ENCODE measurements around the gene EVL.
"Not testable (repeated sequence)": the region's sequence is repeated elsewhere in the genome, so short reads cannot be mapped to it uniquely, and the experiment has no call there.

The EVL gene

DNA sequence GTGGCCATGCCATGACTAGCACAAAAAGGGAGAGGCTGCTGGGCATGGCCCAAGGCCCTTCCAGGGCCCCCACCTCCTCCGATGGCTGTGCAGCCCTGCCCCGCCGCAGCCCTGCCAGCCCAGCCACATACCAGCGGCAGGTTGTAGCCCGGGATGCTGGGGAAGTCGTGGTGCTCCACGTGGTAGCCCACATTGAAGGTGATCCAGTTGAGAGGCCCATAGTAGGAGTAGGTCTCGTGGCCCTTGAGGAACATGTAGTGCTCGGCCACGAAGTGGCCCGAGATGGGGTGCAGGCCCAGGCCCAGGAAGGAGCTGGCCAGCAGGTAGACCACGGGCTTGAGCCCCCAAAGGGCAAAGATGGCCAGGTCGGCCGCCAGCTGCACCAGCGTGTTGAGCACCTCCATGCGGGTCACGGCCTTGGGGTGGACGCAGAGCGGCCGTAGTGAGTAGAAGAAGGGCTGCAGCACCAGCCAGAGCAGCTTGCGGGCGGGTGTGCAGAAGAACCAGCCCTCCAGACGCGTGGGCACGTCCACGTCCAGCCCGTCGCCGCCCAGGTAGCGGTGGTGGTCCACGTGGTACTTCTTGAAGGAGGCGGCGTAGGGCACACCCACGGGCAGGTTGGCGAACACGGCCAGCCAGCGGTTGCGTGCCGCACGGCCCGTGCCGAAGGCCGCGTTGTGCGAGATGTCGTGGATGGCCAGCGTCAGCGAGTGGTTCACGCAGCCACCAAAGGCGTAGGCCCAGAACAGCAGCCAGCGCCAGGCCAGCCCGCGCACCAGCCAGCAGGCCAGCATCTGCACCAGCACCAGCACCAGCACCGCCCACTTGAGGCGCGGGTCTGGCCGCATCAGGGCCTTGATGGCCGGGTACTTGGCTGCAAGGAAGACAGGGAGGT is 83.9 kb downstream of the EVL start:
- Histone ChIP-seq H3K4me1 (ENCODE audit: control insufficient read depth, insufficient read depth, low read length, poor library complexity, severe bottlenecking) (no peaks in the 10 kb centered on the region), H3K36me3 (ENCODE audit: control insufficient read depth, insufficient read depth, low read length) (peaks cover 2% of the 10 kb centered on the region), H3K4me3 (ENCODE audit: extremely low read depth, insufficient read depth, low read length, poor library complexity, severe bottlenecking) (no peak overlapping the region), H3K27ac (ENCODE audit: low read depth, low read length, severe bottlenecking) (no peak overlapping the region), H3K9me3 (ENCODE audit: control insufficient read depth, low read length) (no peaks in the 10 kb centered on the region)
- WGBS, 2 experiments (ENCODE audit: insufficient coverage in 2 of 2): 95 to 96% methylated on average over 49 to 53 of the region's 58 CpGs

- Histone ChIP-seq H3K4me1 (ENCODE audit: control insufficient read depth, insufficient read depth, low read length, poor library complexity, severe bottlenecking) (no peaks in the 10 kb centered on the region), H3K4me3 (ENCODE audit: extremely low read depth, insufficient read depth, low read length, poor library complexity, severe bottlenecking) (no peak overlapping the region), H3K36me3 (ENCODE audit: control insufficient read depth, insufficient read depth, low read length) (peaks cover 2% of the 10 kb centered on the region), H3K9me3 (ENCODE audit: control insufficient read depth, low read length) (peaks cover 7% of the 10 kb centered on the region), H3K27ac (ENCODE audit: low read depth, low read length, severe bottlenecking) (no peak overlapping the region)
- 88 to 90% methylated on average over 9 to 12 of the region's 21 CpGs for WGBS, 2 experiments (ENCODE audit: insufficient coverage in 2 of 2)
Observed at GRCh38 chr14:100149851-100150611, 84.8 kb downstream of the EVL start.

GRCh38 chr14:100150932-100151587 is 85.8 kb downstream of the EVL start:
- Histone ChIP-seq H3K4me3 (ENCODE audit: extremely low read depth, insufficient read depth, low read length, poor library complexity, severe bottlenecking) (no peak overlapping the region), H3K36me3 (ENCODE audit: control insufficient read depth, insufficient read depth, low read length) (no peaks in the 10 kb centered on the region), H3K4me1 (ENCODE audit: control insufficient read depth, insufficient read depth, low read length, poor library complexity, severe bottlenecking) (no peaks in the 10 kb centered on the region), H3K9me3 (ENCODE audit: control insufficient read depth, low read length) (peaks cover 8% of the 10 kb centered on the region), H3K27ac (ENCODE audit: low read depth, low read length, severe bottlenecking) (no peak overlapping the region)
- WGBS, 2 experiments (ENCODE audit: insufficient coverage in 2 of 2): 68 to 76% methylated on average over 12 of the region's 12 CpGs

DNA sequence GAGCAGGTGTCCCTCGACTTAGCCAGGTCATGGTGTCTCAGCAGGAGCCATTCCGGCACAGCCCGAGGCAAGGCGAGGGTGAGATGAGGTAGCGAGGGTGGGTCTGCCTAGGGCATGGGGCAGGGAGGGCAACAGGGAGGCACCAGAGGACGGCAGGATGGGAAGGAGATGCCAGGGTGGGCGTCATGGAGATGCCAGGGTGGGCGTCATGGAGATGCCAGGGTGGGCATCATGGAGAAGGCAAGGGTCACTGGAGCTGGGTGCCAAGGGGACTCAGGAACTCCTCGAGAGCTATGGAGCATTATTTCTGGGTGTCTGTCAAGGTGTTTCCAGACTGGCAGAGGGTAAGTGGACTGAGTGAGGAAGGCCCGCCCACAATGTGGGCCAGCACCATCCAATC is 86.9 kb downstream of the EVL start:
- no peak overlapping the region for H3K27ac ChIP-seq (ENCODE audit: low read depth, low read length, severe bottlenecking)
- no peaks in the 10 kb centered on the region for H3K4me1 ChIP-seq (ENCODE audit: control insufficient read depth, insufficient read depth, low read length, poor library complexity, severe bottlenecking)
- WGBS, 2 experiments (ENCODE audit: insufficient coverage in 2 of 2): 87 to 96% methylated on average over 9 to 10 of the region's 10 CpGs
- no peak overlapping the region for H3K4me3 ChIP-seq (ENCODE audit: extremely low read depth, insufficient read depth, low read length, poor library complexity, severe bottlenecking)
- H3K9me3 ChIP-seq (ENCODE audit: control insufficient read depth, low read length): peaks cover 8% of the 10 kb centered on the region
- H3K36me3 ChIP-seq (ENCODE audit: control insufficient read depth, insufficient read depth, low read length): no peaks in the 10 kb centered on the region

DNA sequence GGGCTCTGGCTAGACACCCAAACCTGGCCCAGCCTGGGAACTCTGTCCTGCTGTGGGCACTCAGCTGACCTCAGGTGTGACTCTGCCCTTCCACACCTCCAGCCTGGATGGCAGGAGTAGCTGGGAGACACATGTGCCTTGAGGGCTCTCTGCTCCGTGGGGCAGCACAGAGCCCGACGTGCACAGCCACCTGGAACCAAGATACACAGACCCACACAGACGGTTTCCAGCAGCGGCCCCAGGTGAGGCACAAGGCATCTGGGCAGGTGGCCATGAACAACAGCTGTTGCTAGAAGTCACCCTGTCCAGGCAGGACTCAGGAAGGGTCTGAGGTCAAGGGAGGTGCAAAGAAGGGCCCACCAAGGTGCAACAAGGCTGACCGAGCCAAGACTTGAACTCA is 88.3 kb downstream of the EVL start:
- H3K4me3 ChIP-seq (ENCODE audit: extremely low read depth, insufficient read depth, low read length, poor library complexity, severe bottlenecking): no peak overlapping the region
- 62 to 76% methylated on average over 4 to 5 of the region's 6 CpGs for WGBS, 2 experiments (ENCODE audit: insufficient coverage in 2 of 2)
- no peaks in the 10 kb centered on the region for H3K36me3 ChIP-seq (ENCODE audit: control insufficient read depth, insufficient read depth, low read length)
- peaks cover 8% of the 10 kb centered on the region for H3K9me3 ChIP-seq (ENCODE audit: control insufficient read depth, low read length)
- no peak overlapping the region for H3K27ac ChIP-seq (ENCODE audit: low read depth, low read length, severe bottlenecking)
- H3K4me1 ChIP-seq (ENCODE audit: control insufficient read depth, insufficient read depth, low read length, poor library complexity, severe bottlenecking): no peaks in the 10 kb centered on the region

DNA sequence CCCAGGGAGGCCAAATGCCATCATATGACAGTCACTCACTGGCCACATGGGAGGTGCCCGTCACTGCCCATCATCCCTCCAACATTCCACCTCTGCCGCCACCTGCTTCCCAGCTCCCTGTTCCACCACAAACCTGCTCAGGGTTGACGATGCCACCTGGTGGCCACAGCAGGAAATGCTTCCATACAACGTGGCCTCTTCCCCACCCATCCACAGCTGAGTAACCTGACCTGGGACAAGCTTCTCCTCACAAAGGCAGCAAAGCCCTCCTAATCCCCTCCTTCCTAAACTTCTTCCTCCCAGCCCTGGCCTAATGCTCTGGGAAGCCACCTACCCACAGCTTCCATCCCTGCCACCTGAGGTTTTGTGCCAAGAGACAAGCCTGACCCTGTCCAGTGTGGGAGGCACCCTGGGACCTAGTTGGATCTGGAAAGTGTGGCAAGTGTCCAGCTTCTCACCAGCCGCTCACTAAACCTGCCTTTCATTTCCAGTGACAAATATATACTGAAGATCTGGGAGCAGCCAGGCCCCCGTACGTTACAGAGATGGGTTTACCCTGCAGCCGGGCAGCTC is 89.9 kb downstream of the EVL start:
- no peak overlapping the region for H3K4me3 ChIP-seq (ENCODE audit: extremely low read depth, insufficient read depth, low read length, poor library complexity, severe bottlenecking)
- 58 to 59% methylated on average over 7 to 8 of the region's 8 CpGs for WGBS, 2 experiments (ENCODE audit: insufficient coverage in 2 of 2)
- no peaks in the 10 kb centered on the region for H3K4me1 ChIP-seq (ENCODE audit: control insufficient read depth, insufficient read depth, low read length, poor library complexity, severe bottlenecking)
- no peaks in the 10 kb centered on the region for H3K36me3 ChIP-seq (ENCODE audit: control insufficient read depth, insufficient read depth, low read length)
- no peak overlapping the region for H3K27ac ChIP-seq (ENCODE audit: low read depth, low read length, severe bottlenecking)
- H3K9me3 ChIP-seq (ENCODE audit: control insufficient read depth, low read length): peaks cover 8% of the 10 kb centered on the region

GRCh38 chr14:100155756-100156616 is 90.8 kb downstream of the EVL start:
- H3K9me3 ChIP-seq (ENCODE audit: control insufficient read depth, low read length): peaks cover 8% of the 10 kb centered on the region
- no peaks in the 10 kb centered on the region for H3K36me3 ChIP-seq (ENCODE audit: control insufficient read depth, insufficient read depth, low read length)
- H3K4me1 ChIP-seq (ENCODE audit: control insufficient read depth, insufficient read depth, low read length, poor library complexity, severe bottlenecking): no peaks in the 10 kb centered on the region
- no peak overlapping the region for H3K4me3 ChIP-seq (ENCODE audit: extremely low read depth, insufficient read depth, low read length, poor library complexity, severe bottlenecking)
- 88 to 91% methylated on average over 5 to 7 of the region's 12 CpGs for WGBS, 2 experiments (ENCODE audit: insufficient coverage in 2 of 2)
- H3K27ac ChIP-seq (ENCODE audit: low read depth, low read length, severe bottlenecking): no peak overlapping the region

GRCh38 chr14:100156776-100157175 is 91.6 kb downstream of the EVL start:
- no peaks in the 10 kb centered on the region for H3K36me3 ChIP-seq (ENCODE audit: control insufficient read depth, insufficient read depth, low read length)
- H3K4me3 ChIP-seq (ENCODE audit: extremely low read depth, insufficient read depth, low read length, poor library complexity, severe bottlenecking): no peak overlapping the region
- H3K4me1 ChIP-seq (ENCODE audit: control insufficient read depth, insufficient read depth, low read length, poor library complexity, severe bottlenecking): no peaks in the 10 kb centered on the region
- H3K27ac ChIP-seq (ENCODE audit: low read depth, low read length, severe bottlenecking): no peak overlapping the region
- H3K9me3 ChIP-seq (ENCODE audit: control insufficient read depth, low read length): peaks cover 8% of the 10 kb centered on the region
- WGBS, 2 experiments (ENCODE audit: insufficient coverage in 2 of 2): 84 to 94% methylated on average over 2 to 6 of the region's 6 CpGs

GRCh38 chr14:100157548-100158232 is 92.5 kb downstream of the EVL start:
- not testable (repeated sequence) for H3K4me1 ChIP-seq (ENCODE audit: control insufficient read depth, insufficient read depth, low read length, poor library complexity, severe bottlenecking); H3K36me3 ChIP-seq (ENCODE audit: control insufficient read depth, insufficient read depth, low read length); H3K9me3 ChIP-seq (ENCODE audit: control insufficient read depth, low read length); H3K4me3 ChIP-seq (ENCODE audit: extremely low read depth, insufficient read depth, low read length, poor library complexity, severe bottlenecking); H3K27ac ChIP-seq (ENCODE audit: low read depth, low read length, severe bottlenecking)
- WGBS, 2 experiments (ENCODE audit: insufficient coverage in 2 of 2): 82 to 98% methylated on average over 7 to 10 of the region's 16 CpGs

All from mesodermal cell (in vitro differentiated cells).